Omental fat pad (tissue), 4 donors: ENCODE results near the gene TUBG1. TPM values are rescaled to one million over a fixed set of nuclear protein-coding genes. Genes with fewer than 3 reads are reported as not detected.
"Not testable (repeated sequence)": the region's sequence is repeated elsewhere in the genome, so short reads cannot be mapped to it uniquely, and the experiment has no call there.

Source experiments
- ATAC-seq: fragments of 150-250 bp; one replicate; pipeline ENCODE4 v1.9.1; 2016; ENCODE audit warnings: mild to moderate bottlenecking, moderate library complexity; ENCODE audit not compliant: low FRiP score
- DNase-seq: peaks from one replicate; pipeline ENCODE4 v3.0.0-alpha.2; 2019; ENCODE audit warnings: low spot score
- CTCF ChIP-seq, 3 donors: fragments of 450-650 bp; IDR thresholded peaks; one replicate each; pipeline ENCODE4 v1.5.1; 2016 to 2017; ENCODE audit warnings: antibody characterized with exemption in 3 of 3, mild to moderate bottlenecking in 3 of 3, moderate library complexity in 2 of 3
- total RNA-seq, 4 donors: library from RNA; depleted of rRNA; stranded (reverse); fragments of >200 nt; gene quantifications; one replicate each; pipeline ENCODE4 v1.1.0, GENCODE V29; 2016

Gene TUBG1
- total RNA-seq, 4 donors from 2014 or later = 19.8 to 45.8 (median 27.1) TPM

DNA sequence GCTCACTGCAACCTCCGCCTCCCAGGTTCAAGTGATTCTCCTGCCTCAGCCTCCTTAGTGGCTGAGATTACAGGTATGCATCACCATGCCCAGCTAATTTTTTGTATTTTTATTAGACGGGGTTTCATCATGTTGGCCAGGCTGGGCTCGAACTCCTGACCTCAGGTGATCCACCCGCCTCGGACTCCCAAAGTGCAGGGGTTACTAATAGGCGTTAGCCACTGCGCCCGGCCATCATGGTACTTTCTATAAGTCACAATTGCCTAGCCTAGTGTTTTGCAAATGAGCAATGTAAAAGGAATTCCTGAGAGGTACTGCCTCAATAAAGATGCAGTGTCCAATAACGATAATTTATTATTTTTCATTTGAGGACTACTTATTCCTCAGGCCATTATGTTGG, 18.1 kb upstream of the TUBG1 start:
- no peak for ATAC-seq
- no peak for TF ChIP-seq CTCF (IDR thresholded peaks at IDR 0.05)
- no peak for DNase-seq

DNA sequence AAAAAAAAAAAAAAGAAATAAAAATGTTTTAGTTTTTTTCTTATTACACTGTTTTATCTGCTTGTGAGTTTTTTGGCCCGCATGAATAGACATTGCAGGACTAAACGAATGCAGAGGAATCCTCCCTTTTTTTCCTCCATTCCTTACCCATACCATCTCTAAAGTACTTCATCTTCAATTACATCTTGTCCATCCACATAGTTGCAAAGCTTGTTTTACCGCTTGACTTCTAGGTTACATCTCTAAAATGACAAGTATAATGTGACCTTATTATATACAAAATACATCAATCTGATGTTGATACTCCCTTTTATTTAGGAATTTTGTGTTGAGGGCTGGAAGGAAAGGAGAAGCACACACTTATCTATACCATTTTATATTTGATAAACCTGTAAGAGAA, 13.1 kb upstream of the TUBG1 start:
- DNase-seq (no peak), ATAC-seq (no peak)
- TF ChIP-seq CTCF (IDR thresholded peaks at IDR 0.05) = no peak

DNA sequence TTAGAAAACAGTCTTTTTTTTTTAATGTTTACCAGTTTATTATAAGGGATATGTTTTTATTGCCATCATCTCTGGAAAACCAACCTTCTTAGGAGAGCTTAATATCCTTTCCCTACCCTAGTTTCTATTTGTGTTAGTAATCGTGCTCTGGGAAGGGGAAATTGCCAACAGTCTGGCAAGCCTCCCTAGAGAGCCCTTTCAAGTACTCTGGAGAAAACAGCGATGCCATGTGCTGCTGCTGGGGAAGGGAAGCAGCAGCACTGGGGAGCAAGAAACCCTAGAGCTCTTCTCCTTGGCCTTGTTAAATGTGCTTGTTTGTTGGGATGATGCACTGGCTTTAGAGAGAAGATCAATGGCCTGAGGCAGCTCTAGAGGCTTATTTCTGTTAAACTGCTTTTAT, 10.6 kb upstream of the TUBG1 start:
- ATAC-seq (no peak), DNase-seq (no peak)
- TF ChIP-seq CTCF (IDR thresholded peaks at IDR 0.05) = no peak

DNA sequence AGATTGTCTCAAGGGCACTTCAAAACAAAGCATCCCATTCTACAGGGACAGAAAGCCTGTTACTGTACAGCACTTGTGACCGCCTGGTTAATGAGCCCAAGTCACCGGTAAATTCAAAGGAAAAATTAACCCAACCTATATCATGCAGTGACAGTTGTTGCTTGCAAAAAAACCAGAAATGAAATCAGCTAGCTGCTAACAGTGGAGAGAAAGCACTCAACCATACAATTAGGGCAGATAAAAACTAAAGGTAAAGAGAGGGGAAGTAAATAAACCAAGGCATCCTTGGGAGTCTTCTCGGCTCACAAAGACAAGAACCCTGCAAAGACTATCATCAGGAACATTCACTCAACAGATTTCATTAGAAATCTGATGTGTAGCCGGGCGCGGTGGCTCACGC, 6.2 kb upstream of the TUBG1 start:
- no peak for ATAC-seq
- no peak for DNase-seq
- no peak for TF ChIP-seq CTCF (IDR thresholded peaks at IDR 0.05)

DNA sequence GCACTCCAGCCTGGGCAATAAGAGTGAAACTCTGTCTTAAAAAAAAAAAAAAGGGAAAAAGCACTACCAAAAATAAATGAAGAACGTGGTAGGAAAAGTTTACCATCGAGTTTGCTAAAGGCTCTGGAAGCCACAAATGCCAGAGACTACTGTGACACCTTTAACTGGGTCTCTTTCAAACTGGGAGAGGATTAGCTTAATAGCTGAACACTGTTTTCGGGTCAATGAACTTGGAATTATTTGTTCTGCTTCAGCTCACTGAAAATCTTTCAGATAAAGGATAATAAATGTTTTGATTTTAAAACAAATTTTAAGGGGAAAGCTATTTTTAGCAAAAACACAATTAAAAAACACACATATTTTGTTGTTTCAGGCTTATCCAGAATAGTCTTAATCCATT, 1.7 kb upstream of the TUBG1 start:
- ATAC-seq (no peak), DNase-seq (no peak)
- TF ChIP-seq CTCF (IDR thresholded peaks at IDR 0.05) = no peak

GRCh38 chr17:42608305-42609181, 940 bp upstream of the TUBG1 start:
- no peak for DNase-seq
- no peak for TF ChIP-seq CTCF (IDR thresholded peaks at IDR 0.05)
- peak; percentile 64 for ATAC-seq

DNA sequence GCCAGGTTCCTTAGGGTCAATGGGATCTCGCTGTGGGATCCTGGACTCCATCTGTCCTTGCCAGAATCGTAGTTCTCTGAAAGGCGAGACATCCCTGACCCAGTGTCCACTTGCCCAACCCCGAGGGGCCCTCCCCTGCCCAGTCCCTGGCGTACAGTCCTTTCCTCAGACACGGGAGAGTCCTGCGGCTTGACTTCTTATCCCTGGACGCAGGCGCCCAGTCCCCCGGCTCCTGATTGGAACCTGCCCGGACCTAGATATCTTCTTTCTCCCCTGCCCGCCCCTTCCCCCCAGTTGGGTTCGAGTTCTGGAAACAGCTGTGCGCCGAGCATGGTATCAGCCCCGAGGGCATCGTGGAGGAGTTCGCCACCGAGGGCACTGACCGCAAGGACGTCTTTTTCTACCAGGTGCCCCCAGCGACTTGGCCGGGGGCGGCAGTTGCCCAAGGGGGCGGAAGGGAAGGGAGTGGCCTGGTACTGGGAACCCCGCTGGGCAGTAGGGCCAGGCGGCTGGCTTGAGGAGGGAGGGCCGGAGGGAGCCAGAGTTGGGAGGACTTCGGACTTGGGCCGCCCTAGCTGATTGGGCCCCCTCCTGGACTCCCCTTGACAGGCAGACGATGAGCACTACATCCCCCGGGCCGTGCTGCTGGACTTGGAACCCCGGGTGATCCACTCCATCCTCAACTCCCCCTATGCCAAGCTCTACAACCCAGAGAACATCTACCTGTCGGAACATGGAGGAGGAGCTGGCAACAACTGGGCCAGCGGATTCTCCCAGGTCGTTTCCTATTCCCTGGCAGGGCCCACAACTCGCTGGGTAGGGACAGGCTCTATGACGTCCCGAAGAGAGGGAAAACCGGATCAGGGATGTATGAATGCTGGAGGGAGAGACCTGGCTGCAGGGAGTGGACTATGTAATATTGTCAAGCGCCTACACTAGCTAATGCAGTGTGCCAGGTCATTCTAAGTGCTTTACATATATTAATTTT, 625 bp downstream of the TUBG1 start:
- DNase-seq = not testable (repeated sequence)
- peak; percentile 42 for ATAC-seq
